ENCODE measurements around the gene BOLA1.
"Not testable (repeated sequence)": the region's sequence is repeated elsewhere in the genome, so short reads cannot be mapped to it uniquely, and the experiment has no call there.

Gene BOLA1, protein sequence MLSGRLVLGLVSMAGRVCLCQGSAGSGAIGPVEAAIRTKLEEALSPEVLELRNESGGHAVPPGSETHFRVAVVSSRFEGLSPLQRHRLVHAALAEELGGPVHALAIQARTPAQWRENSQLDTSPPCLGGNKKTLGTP

GRCh38 chr1:149899460-149900284 lies at the start of gene BOLA1:
Gene BOLA1 (plus strand): TSS chr1:149899568. CDS start chr1:149900060, 492 bp downstream.
- peak; percentile 78 for DNase-seq (ENCODE audit: low read depth, low spot score)

DNA sequence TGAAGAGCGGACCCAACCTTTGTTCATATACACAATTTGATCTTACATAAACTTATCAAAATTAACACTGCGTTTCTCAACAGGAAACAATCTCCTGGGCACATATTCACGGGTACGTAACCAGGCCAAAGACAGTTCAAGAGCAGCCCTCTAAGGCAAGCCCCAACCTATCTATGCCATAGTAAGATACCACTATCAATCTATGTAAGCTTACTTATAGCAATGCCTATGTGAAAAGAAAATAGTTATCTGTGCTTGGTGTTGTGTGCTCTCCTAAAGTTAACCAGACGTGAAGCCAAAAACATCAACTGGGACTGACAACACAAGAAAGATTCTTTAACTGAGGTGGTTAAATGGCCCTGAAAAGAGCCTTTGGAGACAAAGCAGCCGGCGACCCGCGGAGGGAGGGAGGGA lies 49.4 kb upstream of the BOLA1 start:
- no peak for DNase-seq (ENCODE audit: low read depth, low spot score)

DNA sequence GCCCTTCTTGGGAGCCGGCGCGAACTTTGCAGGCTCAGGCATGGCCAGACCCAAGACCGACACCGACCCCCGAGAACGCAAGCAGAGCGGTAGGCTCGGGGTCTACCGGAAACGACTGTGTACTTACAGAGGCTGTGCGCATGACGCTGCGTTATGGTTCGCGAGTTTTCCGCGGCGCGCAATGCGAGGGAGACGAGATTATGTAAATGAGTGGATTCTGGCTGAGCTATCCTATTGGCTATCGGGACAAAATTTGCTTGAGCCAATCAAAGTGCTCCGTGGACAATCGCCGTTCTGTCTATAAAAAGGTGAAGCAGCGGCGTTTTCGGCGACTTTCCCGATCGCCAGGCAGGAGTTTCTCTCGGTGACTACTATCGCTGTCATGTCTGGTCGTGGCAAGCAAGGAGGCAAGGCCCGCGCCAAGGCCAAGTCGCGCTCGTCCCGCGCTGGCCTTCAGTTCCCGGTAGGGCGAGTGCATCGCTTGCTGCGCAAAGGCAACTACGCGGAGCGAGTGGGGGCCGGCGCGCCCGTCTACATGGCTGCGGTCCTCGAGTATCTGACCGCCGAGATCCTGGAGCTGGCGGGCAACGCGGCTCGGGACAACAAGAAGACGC lies 48.5 kb upstream of the BOLA1 start:
- DNase-seq (ENCODE audit: low read depth, low spot score): not testable (repeated sequence)

DNA sequence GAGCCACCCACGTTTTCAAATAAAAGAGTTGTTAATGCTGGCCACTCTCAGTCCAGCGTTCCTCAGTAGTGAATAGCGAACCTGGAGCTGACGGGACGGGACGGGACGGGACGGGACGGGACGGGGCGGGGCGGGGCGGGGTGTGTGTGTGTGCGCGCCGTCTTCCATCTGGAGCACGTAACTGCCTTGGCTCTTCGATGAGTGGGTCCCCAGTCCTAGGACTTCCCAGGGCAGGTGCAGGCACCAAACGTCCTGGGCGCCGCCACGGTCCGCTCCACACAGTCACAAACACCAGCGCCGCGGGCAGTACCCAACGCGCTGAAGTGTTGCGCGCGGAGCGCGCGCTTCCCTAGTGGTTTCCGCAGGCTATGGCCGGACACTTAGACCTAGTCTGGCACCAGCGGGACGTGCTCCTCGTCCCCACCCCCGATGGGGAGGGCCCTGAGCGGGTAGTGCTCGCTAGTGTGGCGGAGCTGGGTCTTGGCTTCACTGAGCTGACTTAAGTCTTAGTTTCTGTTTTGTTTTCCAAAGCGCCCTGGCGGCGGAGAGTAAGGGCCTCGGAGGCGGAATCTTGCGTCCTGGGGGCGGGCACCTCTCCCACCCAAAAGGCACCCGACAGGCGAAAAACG lies 47.7 kb upstream of the BOLA1 start:
- DNase-seq (ENCODE audit: low read depth, low spot score): not testable (repeated sequence)

- not testable (repeated sequence) for DNase-seq (ENCODE audit: low read depth, low spot score)
Measured at GRCh38 chr1:149852263-149852662, 47.1 kb upstream of the BOLA1 start.

GRCh38 chr1:149860271-149860670 lies 39.1 kb upstream of the BOLA1 start:
- not testable (repeated sequence) for DNase-seq (ENCODE audit: low read depth, low spot score)

GRCh38 chr1:149860684-149861496 lies 38.5 kb upstream of the BOLA1 start:
- DNase-seq (ENCODE audit: low read depth, low spot score): not testable (repeated sequence)

- not testable (repeated sequence) for DNase-seq (ENCODE audit: low read depth, low spot score)
Measured at GRCh38 chr1:149861497-149862054, 37.8 kb upstream of the BOLA1 start.

GRCh38 chr1:149866887-149867286 lies 32.5 kb upstream of the BOLA1 start:
- not testable (repeated sequence) for DNase-seq (ENCODE audit: low read depth, low spot score)

DNA sequence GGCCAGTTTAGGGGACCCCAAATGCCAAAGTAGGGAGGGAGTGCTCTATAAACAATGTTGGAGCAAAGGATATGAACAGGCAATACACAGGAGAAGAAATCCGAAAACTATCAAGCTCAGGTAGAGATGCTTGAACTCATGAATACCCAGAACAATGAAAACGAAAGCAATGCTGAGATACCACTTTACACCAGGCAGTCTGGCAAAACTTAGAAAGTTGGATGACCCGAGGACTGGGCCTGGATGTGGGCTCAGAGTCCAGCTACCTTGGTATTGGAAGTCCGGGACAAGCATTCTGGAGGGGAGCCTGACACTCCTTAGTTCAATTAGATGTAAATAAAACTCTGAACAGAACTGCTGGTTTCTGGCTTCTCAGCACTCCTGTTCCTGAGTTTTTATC lies 26.3 kb upstream of the BOLA1 start:
- DNase-seq (ENCODE audit: low read depth, low spot score): not testable (repeated sequence)

DNA sequence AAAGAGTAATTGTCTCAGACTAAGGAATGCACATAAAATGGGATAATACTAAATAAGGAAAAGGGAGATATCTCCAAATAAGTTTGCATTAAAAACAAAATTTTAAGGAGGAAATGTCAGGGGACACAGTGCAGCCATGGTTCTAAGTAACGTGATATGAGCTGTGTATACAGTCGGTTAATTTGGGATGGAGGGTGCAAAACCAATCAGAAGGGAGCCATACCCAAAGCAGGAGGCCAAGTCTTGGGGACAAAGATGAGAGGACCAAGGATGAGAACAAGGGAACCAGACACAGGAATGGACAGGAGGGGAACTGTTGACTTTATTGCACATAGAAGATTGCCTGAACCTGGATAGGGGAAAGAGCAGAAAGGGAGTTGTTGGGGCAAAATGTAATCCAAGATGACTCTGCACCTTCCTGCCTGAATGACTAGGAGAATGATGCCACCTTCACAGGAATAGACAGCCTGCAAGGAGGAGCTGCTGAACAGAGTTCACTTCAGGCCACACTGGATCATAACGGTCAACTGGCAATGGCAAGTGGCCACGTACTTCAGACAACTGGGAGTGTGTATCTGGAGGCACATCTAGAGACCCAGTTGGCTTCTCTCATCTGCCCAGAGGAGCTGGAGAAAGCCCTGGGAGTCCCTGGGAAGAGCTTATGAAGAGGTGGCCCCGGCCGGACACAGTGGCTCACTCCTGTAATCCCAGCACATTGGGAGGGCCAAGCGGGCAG lies 22.0 kb upstream of the BOLA1 start:
- DNase-seq (ENCODE audit: low read depth, low spot score): no peak

- DNase-seq (ENCODE audit: low read depth, low spot score): no peak
Measured at GRCh38 chr1:149879556-149879955, 19.8 kb upstream of the BOLA1 start.

- DNase-seq (ENCODE audit: low read depth, low spot score): no peak
Measured at GRCh38 chr1:149881876-149882275, 17.5 kb upstream of the BOLA1 start.

- no peak for DNase-seq (ENCODE audit: low read depth, low spot score)
Measured at GRCh38 chr1:149883598-149884247, 15.6 kb upstream of the BOLA1 start.

GRCh38 chr1:149884433-149885338 lies 14.7 kb upstream of the BOLA1 start:
- DNase-seq (ENCODE audit: low read depth, low spot score): no peak

DNA sequence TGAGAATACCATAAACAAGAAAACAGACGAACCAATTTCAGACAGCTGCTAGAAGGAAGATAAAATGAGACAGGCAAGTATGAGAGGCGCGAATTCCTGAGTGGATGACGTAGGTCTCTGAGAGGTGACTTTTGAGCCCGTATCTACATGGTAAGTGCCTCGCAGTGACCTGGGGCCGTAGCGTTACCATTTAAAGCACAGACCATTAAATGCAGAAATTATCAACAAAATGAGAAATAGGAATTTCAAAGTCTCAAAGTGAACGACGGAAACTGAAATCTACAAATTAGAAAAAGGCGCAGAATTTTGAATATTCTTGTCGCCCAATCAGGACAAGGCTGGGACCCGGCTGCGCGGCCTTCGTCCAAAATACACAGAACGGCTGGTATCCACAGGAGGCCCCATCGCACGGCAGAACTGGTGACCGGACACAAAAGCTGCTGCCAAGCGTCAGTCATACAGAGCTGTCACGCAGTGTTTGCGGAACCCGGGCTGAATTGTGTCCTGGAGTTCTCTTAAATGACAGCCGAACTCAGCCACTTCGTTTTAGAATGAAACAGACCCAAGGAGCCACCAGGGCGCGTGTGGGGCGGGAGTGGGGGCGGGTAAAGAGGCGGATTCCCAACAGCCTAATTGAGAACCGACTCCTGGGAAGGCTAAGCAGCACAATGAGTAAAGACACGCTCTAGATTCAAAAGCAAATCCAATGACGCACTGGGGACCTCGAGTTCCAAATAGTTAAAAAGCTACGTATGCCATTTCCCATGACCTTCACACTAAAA lies 13.8 kb upstream of the BOLA1 start:
- peak; percentile 61 for DNase-seq (ENCODE audit: low read depth, low spot score)

DNA sequence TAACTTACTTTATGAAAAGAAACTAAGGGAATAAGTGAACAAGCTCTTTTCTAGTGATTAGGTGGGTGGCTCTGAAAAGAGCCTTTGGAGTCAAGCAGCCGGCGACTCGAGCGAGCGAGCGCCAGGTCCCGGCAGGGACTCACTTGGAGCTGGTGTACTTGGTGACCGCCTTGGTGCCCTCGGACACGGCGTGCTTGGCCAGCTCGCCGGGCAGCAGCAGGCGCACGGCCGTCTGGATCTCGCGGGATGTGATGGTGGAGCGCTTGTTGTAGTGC lies 13.3 kb upstream of the BOLA1 start:
- not testable (repeated sequence) for DNase-seq (ENCODE audit: low read depth, low spot score)
